Common myeloid progenitor, CD34-positive (primary cell): Measurements from ENCODE around the gene PANK3.
"Not testable (repeated sequence)": the region's sequence is repeated elsewhere in the genome, so short reads cannot be mapped to it uniquely, and the experiment has no call there.

ENCODE experiments used
- CTCF ChIA-PET: fragments of 350-600 bp; sonication (Branson Sonifier 250); formaldehyde crosslinking; loops from one replicate; lab custom pipeline; 2021; ENCODE audit warnings: antibody characterized with exemption; lab: Charles Lee
- POLR2A ChIA-PET: fragments of 350-600 bp; sonication (Branson Sonifier 250); formaldehyde crosslinking; loops from one replicate; lab custom pipeline; 2021; ENCODE audit warnings: antibody characterized with exemption; lab: Charles Lee
- DNase-seq, 3 donors: peaks; one replicate each; pipeline versions ENCODE4 v3.0.0 to v3.0.0-alpha.2; 2013
- H3K27ac ChIP-seq, 2 experiments: 1 replicate in 1 of 2; 2 replicates in 1 of 2; pipeline ENCODE4 v1.7.0; 2013; ENCODE audit warnings: inconsistent platforms in 2 of 2, low read length in 2 of 2, mild to moderate bottlenecking in 2 of 2, low read depth in 1 of 2, moderate library complexity in 1 of 2; ENCODE audit not compliant: severe bottlenecking in 2 of 2, insufficient read depth in 1 of 2, poor library complexity in 1 of 2
- H3K27me3 ChIP-seq, 5 experiments: replicated peaks in 2 of 5; 1 replicate in 3 of 5; 2 replicates in 2 of 5; pipeline versions ENCODE4 v1.6.1 to v1.7.0; 2013; ENCODE audit warnings: low read length in 4 of 5, mild to moderate bottlenecking in 2 of 5, moderate library complexity in 2 of 5, inconsistent platforms in 1 of 5; ENCODE audit not compliant: insufficient read depth in 5 of 5, control insufficient read depth in 4 of 5
- H3K36me3 ChIP-seq, 4 experiments: 1 replicate in 2 of 4; 2 replicates in 2 of 4; pipeline versions ENCODE4 v1.6.1 to v1.7.0; 2013; ENCODE audit warnings: low read length in 3 of 4, control low read depth in 1 of 4, mild to moderate bottlenecking in 1 of 4; ENCODE audit not compliant: control insufficient read depth in 4 of 4, insufficient read depth in 4 of 4
- H3K4me1 ChIP-seq, 4 experiments: 1 replicate in 3 of 4; 2 replicates in 1 of 4; pipeline versions ENCODE4 v1.6.1 to v1.7.1; 2013; ENCODE audit warnings: low read length in 3 of 4, mild to moderate bottlenecking in 3 of 4, control low read depth in 1 of 4, inconsistent platforms in 1 of 4, moderate library complexity in 1 of 4; ENCODE audit not compliant: control insufficient read depth in 4 of 4, insufficient read depth in 4 of 4; ENCODE audit errors: control extremely low read depth in 1 of 4
- H3K4me3 ChIP-seq, 7 experiments: 1 replicate in 4 of 7; 2 replicates in 3 of 7; pipeline versions ENCODE4 v1.5.1 to v1.7.0; 2013; ENCODE audit warnings: mild to moderate bottlenecking in 7 of 7, low read length in 6 of 7, moderate library complexity in 6 of 7, inconsistent platforms in 2 of 7, low read depth in 2 of 7, control low read depth in 1 of 7; ENCODE audit not compliant: insufficient read depth in 4 of 7, control insufficient read depth in 1 of 7; ENCODE audit errors: extremely low read depth in 1 of 7
- H3K9me3 ChIP-seq, 5 experiments: 1 replicate in 4 of 5; 2 replicates in 1 of 5; pipeline versions ENCODE4 v1.6.1 to v1.7.1; 2013; ENCODE audit warnings: low read length in 4 of 5, mild to moderate bottlenecking in 2 of 5, inconsistent platforms in 1 of 5, low read depth in 1 of 5, moderate library complexity in 1 of 5; ENCODE audit not compliant: control insufficient read depth in 4 of 5, insufficient read depth in 2 of 5; ENCODE audit errors: control extremely low read depth in 1 of 5
- WGBS: methylation state at CpG from one replicate; pipeline ENCODE4 v1.1.5; 2013; ENCODE audit not compliant: insufficient coverage; 5-methylcytosine and 5-hydroxymethylcytosine counted together

Gene PANK3

DNA sequence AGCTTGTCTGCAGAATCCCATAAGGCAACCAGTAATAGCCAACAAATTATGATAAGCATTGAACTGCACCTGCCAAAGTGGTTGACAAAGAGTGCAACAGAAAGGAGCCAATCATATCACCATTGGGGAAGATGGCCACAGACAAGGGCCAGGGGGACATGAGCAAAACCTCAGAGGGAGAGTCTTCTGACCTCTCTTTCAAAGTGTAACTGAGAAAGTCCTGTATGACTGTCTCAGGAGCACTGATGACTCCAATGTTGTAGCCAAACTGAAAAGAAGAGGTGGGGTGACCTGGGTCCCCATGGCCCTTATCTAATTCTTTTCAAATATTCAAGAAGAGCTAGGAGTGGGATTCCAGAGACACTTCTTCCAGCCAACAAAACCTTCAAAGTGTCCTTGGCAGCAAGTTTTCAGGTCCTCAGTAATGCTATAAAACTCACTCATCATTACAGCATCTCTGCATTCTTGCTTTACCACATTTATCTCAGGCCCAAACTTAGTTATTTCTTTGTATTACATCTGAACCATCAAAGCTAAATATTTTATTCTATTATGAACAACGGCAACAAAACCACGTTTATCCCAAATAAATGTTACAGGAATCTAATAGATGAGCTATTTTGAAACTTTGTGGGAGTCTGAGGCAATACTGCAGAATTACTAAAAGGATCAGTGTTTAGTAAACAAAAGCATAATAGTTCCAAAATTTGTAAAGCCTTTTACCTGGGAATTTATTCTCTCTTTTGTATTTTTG, 25.6 kb downstream of the PANK3 start:
- no CpG with 5 or more reads among the region's 2 CpGs for WGBS
- POLR2A ChIA-PET: no interaction called here
- CTCF ChIA-PET: no interaction called here
- no peaks in the 10 kb centered on the region for H3K9me3 ChIP-seq
- H3K4me3 ChIP-seq: no peak overlapping the region
- no peaks in the 10 kb centered on the region for H3K4me1 ChIP-seq
- H3K36me3 ChIP-seq: peaks cover 25 to 67% (median 37%) of the 10 kb centered on the region in 4 experiments
- no peak overlapping the region for H3K27ac ChIP-seq
- H3K27me3 ChIP-seq: no peaks in the 10 kb centered on the region
- DNase-seq: no peak

DNA sequence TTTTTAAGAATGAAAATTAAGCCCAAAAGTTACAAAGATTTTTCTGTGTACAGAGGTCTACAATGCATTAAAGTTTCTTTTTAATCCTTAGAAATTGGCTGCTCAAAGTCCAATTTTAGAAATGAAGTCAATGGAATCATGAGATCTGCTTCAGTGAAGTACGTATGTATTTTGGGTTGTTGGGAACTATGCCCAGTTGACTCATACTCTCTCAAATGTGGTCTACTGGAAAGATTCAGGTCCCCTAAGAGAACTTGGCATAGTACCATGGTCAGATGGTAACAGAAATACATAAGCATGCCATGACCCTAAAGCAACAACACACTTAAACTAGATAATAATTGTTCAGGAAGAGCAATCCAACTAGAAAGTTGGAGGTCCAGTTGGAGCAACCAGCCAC, 27.0 kb downstream of the PANK3 start:
- ChIA-PET CTCF (no interaction called here), POLR2A (no interaction called here)
- Histone ChIP-seq H3K27ac (no peak overlapping the region), H3K4me3 (no peak overlapping the region), H3K27me3 (no peaks in the 10 kb centered on the region), H3K36me3 (peaks cover 21 to 65% (median 32%) of the 10 kb centered on the region in 4 experiments), H3K4me1 (no peaks in the 10 kb centered on the region), H3K9me3 (no peaks in the 10 kb centered on the region)
- no peak for DNase-seq
- WGBS: no CpG with 5 or more reads among the region's 1 CpG

DNA sequence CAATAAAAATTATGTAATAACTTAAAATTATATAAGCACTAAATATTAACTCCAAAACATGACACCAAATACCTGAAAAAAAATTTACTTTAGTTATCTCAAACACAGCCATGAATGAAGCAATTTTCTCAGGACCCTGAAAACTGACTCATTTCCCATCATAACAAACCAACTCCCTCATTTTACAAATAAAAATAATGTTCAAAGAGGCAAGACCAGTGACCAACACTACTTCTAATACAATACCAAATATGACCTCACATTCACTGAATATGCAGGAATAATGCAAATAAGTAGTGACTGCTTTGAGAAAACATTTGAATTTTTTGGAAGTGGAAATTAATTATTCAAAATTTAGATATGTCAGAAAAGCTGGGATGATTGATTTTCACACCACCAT, 28.5 kb downstream of the PANK3 start:
- no peaks in the 10 kb centered on the region for H3K27me3 ChIP-seq
- H3K4me1 ChIP-seq: no peaks in the 10 kb centered on the region
- CTCF ChIA-PET: no interaction called here
- DNase-seq: no peak
- H3K27ac ChIP-seq: no peak overlapping the region
- H3K9me3 ChIP-seq: no peaks in the 10 kb centered on the region
- POLR2A ChIA-PET: no interaction called here
- H3K36me3 ChIP-seq: peaks cover 19 to 52% (median 22%) of the 10 kb centered on the region in 4 experiments
- no peak overlapping the region for H3K4me3 ChIP-seq

DNA sequence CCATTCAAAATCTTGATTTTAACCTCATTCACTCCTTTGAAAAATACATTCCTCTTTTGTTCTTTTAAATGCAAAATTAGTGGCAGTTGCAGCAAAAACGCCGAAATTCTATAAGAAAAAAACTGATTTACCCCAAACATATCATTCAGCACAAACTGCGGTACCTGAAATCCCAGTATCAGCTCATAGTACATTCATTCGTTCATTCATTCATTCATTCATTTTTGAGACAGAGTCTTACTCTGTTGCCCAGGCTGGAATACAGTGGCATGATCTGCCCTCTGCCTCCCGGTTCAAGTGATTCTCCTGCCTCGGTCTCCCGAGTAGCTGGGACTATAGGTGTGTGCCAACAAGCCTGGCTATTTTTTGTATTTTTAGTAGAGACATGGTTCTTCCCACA, 29.6 kb downstream of the PANK3 start:
- H3K27ac ChIP-seq: no peak overlapping the region
- H3K36me3 ChIP-seq: peaks cover 19 to 44% (median 22%) of the 10 kb centered on the region in 4 experiments
- no peaks in the 10 kb centered on the region for H3K27me3 ChIP-seq
- no peaks in the 10 kb centered on the region for H3K4me1 ChIP-seq
- H3K4me3 ChIP-seq: no peak overlapping the region
- H3K9me3 ChIP-seq: no peaks in the 10 kb centered on the region
- CTCF ChIA-PET: no interaction called here
- DNase-seq: no peak
- POLR2A ChIA-PET: no interaction called here
- WGBS: 96% methylated on average over 4 of the region's 7 CpGs

DNA sequence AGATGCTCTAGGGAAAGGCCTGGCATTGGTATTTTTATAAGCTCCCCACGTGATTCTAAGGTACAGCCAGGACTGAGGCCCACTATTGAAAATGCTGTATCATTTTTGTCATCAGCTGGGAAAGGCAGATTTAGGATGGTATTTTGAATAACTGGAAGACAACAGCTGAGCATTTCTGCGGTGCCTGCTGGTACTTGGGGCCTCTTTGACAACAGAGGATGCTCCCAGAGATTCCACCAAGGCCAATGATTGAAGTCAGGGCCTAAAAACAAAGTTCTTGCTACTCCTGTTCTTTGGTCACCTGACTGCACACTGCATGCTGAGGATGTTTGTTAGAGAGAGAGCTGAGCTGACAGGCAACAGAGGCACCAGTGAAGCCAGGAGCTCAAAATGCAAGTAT, 42.0 kb downstream of the PANK3 start:
- no peaks in the 10 kb centered on the region for H3K4me1 ChIP-seq
- 86% methylated on average over 2 of the region's 2 CpGs for WGBS
- no peak overlapping the region for H3K27ac ChIP-seq
- no peaks in the 10 kb centered on the region for H3K36me3 ChIP-seq
- peaks cover 0 to 11% (median 5%) of the 10 kb centered on the region in 5 experiments for H3K27me3 ChIP-seq
- POLR2A ChIA-PET: no interaction called here
- H3K9me3 ChIP-seq: no peaks in the 10 kb centered on the region
- DNase-seq: no peak
- CTCF ChIA-PET: interaction anchor here (1.2 to 1.6 kb wide), 2 partner anchors 9 to 12 kb away, joined by 3 read pairs; no protein-coding TSS in a partner anchor
- no peak overlapping the region for H3K4me3 ChIP-seq

DNA sequence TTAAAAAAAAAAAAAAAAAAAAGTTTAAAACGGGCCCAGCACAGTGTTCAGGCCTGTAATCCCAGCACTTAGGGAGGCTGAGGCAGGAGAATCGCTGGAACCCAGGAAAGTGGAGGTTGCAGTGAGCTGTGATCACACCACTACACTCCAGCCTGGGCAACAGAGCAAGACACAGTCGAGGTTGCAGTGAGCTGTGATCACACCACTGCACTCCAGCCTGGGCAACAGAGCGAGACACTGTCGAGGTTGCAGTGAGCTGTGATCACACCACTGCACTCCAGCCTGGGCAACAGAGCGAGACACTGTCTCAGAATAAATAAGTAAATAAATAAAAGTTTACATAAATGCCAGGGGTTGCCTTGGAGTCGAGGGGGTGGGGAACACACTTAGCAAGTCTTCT, 44.8 kb downstream of the PANK3 start:
- H3K36me3 ChIP-seq, CTCF ChIA-PET, H3K4me1 ChIP-seq, H3K4me3 ChIP-seq, H3K27ac ChIP-seq, POLR2A ChIA-PET, H3K9me3 ChIP-seq, DNase-seq: not testable (repeated sequence)
- peaks cover 8 to 34% (median 20%) of the 10 kb centered on the region in 5 experiments for H3K27me3 ChIP-seq
- WGBS: 97% methylated on average over 5 of the region's 7 CpGs

DNA sequence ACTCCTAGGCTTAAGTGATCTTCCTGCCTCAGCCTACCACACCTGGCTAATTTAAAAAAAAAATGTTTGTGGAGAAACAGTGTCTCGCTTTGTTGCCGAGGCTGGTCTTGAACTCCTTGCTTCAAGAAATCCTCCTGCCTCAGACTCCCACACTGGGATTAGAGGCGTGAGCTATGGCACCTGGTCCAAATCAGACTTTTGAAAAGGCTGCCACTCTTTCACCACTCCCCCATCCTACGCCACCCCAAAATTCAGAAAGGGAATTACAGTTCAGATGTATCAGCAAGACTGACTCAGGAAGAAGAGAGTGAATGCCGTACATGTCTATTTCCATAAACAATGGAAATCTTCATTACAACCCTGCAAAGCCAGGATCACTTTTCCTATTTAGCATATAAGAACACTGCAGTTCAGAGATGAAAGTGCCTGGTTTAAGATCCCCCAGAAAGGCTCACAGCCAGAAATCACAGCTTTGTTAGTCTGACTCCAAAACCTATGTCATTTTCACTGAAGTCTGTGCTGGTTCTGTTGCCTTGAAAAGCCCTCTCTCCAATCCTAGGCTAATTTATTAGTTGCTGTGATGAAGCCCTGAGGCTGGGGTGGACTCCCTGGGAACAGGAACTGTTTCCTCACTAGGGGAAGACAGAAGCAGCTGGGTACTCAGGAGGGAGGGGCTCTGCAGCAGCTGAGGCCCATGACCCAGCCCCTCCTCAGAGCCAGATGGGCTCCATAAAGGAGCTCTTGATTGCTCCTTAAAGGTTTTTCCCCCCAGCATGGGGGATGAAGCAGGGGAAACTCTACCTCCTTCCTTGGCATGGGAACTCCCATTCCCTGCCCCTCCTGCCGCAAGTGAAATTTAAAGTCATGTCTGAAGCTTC, 46.9 kb downstream of the PANK3 start:
- Histone ChIP-seq H3K27ac (no peak overlapping the region), H3K4me1 (peaks cover 0 to 8% (median 7%) of the 10 kb centered on the region in 4 experiments), H3K9me3 (peaks cover 0 to 7% (median 0%) of the 10 kb centered on the region in 5 experiments), H3K27me3 (peaks cover 12 to 47% (median 22%) of the 10 kb centered on the region in 5 experiments), H3K4me3 (no peak overlapping the region), H3K36me3 (no peaks in the 10 kb centered on the region)
- WGBS: 60% methylated on average over 4 of the region's 6 CpGs
- CTCF ChIA-PET: no interaction called here
- POLR2A ChIA-PET: no interaction called here
- no peak for DNase-seq
